Measurements from ENCODE around the gene HOXB3.

DNA sequence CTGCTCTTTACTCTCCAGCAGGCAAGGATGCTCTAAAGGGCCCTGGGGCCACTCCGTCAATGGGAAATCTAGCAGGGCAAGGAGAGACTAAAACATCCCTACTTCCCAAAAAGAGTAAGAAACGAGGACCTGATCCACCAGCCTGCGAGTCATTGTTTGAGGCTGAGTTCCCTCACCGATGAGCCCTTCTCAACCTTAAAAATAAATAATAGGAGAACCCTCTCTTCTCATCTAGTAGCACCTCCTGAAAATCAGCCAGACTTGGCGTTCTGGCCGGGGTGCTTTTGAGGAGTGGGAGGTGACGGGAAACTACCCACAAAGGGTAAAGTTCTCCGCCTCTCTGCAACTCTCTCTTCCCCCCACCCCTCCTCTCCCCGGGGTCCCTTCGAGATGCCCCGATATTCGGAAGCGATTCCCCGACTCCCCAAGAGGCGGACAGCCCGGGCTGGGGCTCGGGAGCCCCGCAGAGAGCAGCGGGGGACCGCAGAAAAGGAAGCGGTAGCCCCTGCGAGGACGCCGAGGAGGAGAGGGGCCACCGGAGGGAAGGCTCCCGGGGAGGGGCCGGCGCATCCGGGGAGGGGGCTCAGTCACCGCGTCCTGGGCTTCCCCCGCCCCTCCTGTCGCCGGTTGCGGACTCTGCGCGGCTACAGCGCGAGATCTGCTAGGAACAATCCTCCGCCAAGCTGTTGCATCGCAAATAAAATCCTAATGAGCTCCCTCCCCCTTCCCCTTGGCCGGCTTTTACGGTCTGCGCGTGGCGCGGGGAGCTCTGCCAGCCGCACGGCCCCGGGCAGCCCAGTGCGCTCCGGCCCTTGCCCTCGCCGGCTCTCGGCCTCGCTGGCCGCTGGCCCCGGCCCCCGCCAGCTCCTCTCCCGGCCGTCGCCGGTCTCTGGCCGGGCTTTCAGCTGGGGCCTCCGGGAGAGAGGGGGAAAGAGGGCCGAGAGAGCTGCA is 34.8 kb upstream of the HOXB3 start:
- TF ChIP-seq POLR2A (IDR thresholded peaks at IDR 0.05; ENCODE audit: low read length) (no peak), GATA1 (IDR thresholded peaks at IDR 0.05; ENCODE audit: low read depth, low read length) (no peak)
